GM10266 (cell line): ENCODE data around the gene SLC22A5.

ENCODE experiments used
- DNase-seq: peaks from one replicate; pipeline ENCODE4 v3.0.0; 2012; ENCODE audit errors: extremely low spot score
- TF ChIP-seq, protein P1 (sequence below): IDR thresholded peaks from 2 replicates; pipeline ENCODE4 v1.5.1; 2012; ENCODE audit warnings: mild to moderate bottlenecking, low read depth; ENCODE audit not compliant: control insufficient read depth, insufficient read depth; ENCODE audit errors: missing control alignments

SLC22A5 gene

GRCh38 chr5:132380741-132381140 is 11.2 kb downstream of the SLC22A5 start:
- TF ChIP-seq, protein P1, sequence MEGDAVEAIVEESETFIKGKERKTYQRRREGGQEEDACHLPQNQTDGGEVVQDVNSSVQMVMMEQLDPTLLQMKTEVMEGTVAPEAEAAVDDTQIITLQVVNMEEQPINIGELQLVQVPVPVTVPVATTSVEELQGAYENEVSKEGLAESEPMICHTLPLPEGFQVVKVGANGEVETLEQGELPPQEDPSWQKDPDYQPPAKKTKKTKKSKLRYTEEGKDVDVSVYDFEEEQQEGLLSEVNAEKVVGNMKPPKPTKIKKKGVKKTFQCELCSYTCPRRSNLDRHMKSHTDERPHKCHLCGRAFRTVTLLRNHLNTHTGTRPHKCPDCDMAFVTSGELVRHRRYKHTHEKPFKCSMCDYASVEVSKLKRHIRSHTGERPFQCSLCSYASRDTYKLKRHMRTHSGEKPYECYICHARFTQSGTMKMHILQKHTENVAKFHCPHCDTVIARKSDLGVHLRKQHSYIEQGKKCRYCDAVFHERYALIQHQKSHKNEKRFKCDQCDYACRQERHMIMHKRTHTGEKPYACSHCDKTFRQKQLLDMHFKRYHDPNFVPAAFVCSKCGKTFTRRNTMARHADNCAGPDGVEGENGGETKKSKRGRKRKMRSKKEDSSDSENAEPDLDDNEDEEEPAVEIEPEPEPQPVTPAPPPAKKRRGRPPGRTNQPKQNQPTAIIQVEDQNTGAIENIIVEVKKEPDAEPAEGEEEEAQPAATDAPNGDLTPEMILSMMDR = no peak

GRCh38 chr5:132381614-132382013 is 12.1 kb downstream of the SLC22A5 start:
- DNase-seq = no peak
- TF ChIP-seq, protein P1 = no peak

More at GRCh38 chr5:132380741-132381140, 11.2 kb downstream of the SLC22A5 start:
- no peak for DNase-seq

DNA sequence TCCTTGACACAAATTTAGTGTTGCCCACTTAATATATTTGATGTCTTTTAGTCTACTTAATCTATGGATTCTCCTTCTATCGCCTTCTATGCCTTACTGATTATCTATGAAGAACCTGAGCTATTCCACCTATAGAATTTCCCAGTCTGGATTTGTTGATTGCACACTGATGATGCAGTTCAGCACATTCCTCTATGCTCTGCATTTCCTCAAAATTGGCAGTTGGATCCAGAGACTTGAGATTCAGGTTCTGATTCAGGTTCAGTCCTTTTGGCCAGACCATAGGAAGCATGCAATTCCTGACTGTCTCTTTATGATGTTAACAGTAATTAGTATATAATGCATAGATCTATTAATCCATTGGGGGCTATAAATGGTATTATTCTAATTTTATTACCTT is 13.8 kb downstream of the SLC22A5 start:
- DNase-seq = no peak
- TF ChIP-seq, protein P1 = no peak

DNA sequence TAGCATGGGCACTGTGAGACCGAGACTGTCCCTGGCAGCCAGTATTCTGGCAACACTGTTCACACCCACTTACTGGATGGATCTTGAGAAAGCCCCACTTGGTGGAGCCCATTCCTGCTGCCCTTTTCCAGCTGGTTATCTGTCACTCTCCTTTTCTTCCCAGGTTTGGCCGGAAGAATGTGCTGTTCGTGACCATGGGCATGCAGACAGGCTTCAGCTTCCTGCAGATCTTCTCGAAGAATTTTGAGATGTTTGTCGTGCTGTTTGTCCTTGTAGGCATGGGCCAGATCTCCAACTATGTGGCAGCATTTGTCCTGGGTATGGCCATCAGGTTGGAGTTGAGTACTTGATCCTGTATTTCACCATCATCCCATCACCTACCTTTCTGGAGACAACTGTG is 14.5 kb downstream of the SLC22A5 start:
- no peak for DNase-seq
- TF ChIP-seq, protein P1 = no peak

GRCh38 chr5:132384506-132385050 is 15.1 kb downstream of the SLC22A5 start:
- TF ChIP-seq, protein P1 = no peak
- DNase-seq = no peak

- TF ChIP-seq, protein P1 = peak; percentile 70
- DNase-seq = peak; percentile 66
Observed at GRCh38 chr5:132385326-132386105, 16.0 kb downstream of the SLC22A5 start.

GRCh38 chr5:132386644-132387286 is 17.3 kb downstream of the SLC22A5 start:
- TF ChIP-seq, protein P1 = peak; percentile 90
- DNase-seq = peak; percentile 79
